NK-92 treated with Interleukin-12 subunit alpha and Interleukin-12 subunit beta, amount 100 ng/mL, for 24 hours (cell line): ENCODE measurements around the gene PRR7.
"Not testable (repeated sequence)": the region's sequence is repeated elsewhere in the genome, so short reads cannot be mapped to it uniquely, and the experiment has no call there.

Experiments
- DNase-seq: peaks from one replicate; lab custom pipeline; 2025; lab: John Stamatoyannopoulos, UW

The PRR7 gene

DNA sequence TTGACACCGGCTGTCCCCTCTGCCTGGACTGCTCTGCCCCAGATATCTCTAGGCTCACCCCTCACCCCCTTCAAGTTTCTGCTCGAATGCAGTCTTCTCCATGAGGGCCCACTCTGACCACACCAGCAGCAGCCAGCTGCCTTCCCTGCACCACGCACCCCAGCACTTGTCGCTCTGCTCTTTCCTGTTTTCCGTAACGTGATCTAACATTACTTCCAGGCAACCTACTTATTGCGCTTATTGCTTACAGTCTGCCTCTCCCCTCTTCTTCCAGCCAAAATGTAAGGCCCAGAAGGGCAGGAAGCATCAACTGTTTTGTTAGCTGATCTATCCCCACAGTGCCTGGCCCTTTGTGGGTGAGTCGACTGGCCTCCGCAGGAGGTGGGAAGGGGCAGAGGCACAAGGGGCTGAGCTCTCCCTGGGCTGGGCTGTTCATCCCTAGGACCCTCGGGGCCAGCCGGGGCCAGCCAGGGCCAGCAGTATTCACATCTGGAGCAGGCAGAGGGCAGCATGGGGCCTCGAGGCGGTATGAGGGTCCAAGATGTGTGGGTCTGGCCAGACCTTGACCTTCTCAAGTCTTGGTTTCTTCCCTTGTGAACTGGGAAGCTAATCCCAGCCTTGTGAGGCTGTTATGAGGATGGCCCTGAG, 38.4 kb downstream of the PRR7 start:
- no peak for DNase-seq

DNA sequence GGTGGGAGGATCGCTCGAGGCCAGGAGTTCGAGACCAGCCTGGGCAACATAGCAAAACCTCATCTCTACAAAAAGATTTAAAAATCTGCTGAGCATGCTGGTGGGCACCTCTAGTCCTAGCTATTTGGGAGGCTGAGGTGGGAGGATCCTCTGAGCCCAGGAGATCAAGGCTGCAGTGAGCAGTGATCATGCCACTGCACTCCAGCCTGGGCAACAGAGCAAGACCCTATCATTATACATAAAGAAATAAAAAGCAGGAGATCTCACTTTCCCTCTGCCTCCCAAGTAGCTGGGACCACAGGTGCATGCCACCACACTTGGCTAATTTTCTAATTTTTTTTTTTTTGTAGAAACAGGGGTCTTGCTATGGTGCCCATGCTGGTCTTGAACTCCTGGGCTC, 39.1 kb downstream of the PRR7 start:
- DNase-seq, result not testable (repeated sequence)

DNA sequence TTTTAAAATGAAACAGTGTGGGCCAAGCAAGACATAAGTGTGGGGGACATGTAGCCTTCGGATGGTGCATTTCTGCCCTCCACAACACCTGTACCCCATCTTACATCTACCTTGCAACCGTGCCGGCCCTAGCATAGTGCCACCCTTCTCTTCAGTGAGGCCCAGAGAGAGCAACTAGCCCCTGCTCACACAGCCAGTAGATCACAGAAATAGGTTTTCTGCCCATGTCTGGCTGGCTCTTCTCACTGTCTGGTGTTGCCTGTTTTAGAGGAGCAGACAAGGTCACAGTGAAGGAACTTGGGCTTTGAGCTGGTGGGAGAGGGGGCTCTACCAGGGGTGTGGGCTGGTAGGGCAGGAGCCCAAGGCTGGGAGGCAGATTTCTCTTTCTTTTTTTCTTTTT, 39.6 kb downstream of the PRR7 start:
- no peak for DNase-seq

DNA sequence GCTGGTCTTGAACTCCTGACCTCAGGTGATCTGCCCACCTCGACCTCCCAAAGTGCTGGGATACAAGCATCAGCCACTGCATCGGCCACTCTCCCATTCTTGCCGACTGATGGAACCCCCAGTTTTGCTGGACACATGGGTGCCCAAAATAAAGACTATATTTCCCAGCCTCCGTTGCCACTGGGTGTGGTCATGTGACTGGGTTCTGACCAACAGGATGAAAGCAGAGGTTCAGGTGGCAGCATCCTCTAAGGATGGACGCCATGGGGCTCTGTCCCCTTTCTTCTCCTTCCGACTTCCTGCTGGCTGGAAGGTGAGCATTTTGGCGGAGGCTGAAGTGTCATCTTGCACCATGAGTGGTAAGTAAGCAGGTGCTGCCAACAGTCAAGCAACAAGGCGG, 40.5 kb downstream of the PRR7 start:
- no peak for DNase-seq

DNA sequence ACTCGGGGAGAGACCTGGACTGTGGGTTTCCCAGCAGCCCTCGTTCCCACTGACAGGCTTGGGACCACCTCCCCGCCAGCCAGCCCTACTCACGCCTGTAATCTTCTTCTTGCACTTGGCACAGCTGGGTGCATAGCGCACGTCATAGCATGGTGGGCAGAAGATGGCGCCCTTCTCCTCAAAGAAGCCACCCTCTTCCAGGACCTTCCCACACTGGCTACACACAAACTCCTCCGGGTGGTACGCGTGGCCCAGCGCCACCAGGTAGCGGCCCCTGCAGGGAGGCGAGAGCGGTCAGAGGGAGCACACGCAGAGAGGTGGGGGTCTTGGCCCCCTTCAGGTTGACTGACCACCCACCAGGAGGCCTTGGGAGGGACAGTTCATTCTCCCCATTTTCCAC, 41.4 kb downstream of the PRR7 start:
- no peak for DNase-seq

DNA sequence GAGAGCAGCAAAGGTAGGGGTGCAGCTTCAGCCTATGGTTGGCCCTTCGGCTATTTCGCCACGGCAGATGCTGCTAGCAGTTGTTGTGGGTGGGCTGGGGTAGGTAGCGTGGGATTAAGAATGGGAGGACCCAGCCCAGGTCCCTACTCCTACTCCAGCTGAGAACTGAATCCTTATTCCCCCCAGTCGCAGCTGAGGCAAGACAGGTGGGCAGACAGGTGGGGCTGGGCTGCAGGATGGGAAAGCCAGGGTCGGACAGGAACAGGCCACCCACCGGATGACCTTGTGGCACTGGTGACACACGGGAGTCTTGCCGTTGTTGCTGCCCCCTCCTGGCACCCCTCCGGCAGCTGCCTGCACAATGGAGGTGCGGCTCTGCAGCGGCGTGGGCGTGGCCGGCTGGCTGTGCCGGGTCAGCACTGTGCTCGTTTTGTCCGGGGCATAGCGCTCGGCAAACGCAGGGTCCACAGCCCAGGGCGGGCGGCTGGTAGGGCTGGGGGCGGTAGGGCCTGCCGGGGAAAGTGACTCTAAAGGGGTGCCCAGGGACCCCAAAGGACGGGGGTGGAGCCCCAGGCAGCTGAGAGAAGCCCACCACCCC, 42.6 kb downstream of the PRR7 start:
- DNase-seq, result no peak

DNA sequence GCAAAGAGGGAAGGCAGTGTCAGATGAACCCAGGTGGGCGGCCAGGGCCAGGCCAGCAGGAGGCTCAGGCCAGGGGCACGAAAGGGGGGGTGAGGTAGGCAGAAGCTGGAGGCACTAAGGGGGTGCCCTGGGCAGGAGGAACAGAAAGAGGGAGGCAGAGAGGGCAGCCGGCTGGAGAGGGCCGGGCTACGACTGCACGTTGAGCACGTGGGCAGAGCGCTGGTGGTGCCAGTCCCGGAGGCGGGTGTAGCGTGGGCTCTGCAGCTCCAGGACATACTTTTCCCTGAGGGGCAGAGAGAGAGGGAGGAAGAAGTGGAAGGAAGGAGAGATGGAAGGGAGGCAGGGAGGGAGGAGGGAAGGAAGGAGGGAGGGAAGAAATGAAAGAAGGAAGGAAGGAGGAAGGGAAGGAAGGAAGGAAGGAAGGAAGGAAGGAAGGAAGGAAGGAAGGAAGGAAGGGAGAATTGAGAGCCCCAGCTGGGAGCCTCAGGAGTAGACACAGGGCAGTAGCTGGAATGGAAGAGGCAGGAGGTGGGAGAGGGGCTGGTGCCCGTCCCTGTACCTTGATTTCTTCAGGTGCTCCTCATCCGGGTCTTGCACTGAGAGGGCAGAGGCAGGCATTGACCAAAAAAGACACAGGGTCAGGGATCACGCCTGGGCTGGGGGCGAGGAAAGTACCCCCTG, 43.8 kb downstream of the PRR7 start:
- no peak for DNase-seq

DNA sequence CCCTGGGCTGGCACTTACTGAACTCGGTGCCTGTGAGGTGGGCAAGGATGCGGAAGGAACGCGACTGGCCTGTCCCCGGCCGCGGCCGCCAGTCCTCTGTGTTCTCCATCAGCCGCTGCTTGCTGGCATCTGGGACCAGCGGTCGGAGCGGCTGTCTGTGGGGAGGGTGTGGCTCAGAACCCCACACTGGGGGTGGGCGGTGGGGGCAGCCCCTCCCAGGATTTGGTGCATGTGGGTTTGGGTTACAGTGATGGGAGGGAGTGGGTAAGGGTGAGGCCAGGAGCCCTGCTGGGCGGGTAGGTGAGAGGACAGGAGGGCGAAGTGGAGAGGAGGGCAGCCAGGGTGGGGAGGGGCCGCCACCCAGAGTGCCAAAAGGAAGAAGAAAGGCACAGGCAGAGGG, 44.4 kb downstream of the PRR7 start:
- no peak for DNase-seq

DNA sequence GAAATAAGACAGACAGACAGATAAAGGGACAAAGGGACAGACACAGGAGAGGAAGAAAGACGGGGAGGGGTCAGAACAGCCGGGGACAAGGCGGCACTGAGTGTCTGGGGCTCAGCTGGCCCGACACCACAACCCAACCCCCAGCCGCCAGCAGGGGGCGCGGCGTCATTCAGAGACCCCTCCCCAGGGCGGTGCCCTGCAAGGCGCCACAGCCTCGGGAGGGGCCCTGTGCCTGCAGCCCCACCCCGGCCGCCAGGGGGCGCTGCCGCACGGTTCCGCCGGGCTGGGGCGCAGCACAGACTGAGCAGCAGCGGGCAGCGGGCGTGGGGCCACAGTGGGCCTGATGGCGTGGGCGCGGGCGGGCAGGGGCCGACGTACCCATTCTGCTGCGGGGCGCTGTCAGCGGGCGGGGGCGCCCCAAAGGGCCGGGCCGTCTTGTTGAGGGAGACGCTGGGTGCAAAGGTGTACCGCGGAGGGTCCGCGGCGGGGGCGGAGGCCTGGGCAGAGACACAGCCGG, 44.9 kb downstream of the PRR7 start:
- no peak for DNase-seq

DNA sequence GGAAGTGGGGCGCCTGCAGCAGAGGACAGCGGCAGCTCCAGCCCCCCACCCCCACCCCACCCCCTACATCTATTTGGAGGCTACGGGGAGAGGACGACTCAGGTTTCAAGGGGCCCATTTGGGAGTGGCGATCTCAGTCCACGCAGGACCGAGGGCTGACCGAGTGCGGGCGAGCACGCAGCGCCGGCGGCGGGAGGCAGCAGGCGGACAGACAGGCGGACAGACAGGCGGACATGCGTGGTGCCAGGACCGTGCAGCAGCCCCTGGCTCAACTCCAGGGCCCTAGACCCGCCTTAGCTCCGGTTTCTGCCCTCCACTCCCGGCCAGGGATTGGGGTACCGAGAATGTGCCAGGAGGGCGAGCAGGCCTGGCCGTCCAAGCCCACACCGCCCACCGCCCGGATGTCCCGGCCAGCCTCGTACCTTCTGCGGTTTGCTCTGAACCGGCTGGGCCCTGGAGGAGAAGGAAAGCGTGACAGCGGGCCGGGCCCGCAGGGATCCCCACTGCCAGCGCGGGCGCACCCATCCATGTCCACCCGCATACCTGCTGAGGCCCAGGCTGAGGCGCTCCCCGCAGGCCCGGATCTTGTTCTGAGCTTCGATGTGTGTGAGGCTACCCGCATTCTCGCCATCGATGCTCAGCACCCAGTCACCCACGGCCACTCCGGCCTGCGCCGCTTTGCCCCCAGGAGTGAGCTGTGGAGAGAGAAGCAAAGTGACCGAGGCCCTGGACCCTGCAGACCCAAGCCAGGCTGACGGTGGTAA, 45.6 kb downstream of the PRR7 start:
- DNase-seq, result no peak

DNA sequence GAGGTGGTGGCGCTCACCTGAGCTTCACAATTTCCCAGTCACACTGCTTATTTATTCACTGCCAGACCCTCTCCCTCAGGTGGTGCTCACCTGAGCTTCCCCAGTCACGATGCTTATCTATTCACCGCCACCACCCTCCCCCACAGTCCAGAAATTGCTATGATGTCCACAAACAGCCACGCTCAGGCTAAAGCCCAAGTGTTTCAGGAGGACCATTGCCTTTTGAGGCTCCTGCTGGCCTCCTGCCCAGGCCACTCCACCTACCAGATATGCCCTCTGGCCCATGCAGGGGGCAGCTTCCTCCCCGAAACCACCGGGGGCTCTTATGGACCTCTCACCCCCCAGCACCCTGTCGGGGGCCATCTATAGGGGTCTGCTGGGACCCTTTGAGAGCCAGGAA, 46.2 kb downstream of the PRR7 start:
- DNase-seq, result no peak

DNA sequence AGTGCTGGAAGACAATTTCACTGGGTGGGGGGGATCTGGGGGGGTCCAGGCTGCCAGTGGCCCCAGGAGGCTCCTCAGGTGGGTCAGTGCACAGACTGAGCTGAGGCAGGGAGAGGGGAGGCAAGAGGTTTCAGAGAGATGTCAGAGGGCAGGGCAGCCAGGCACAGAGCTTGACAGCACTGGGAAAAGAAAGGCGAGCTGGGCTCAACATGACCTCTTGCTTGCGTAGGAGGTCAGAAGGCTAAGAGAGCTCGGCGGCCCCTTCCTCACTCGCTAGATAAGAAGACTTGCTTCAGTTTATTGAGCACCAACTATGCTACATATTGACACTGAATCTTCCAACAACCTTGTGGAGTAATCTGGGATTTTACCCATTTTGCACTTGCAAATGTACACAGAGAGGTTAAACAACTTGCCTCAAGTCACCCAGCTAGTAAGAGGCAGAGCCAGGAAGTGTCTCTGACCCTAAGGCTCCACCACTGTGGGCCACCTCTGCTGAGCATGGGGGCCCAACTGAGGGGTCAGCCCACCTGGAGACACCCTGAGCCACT, 47.3 kb downstream of the PRR7 start:
- DNase-seq, result no peak

DNA sequence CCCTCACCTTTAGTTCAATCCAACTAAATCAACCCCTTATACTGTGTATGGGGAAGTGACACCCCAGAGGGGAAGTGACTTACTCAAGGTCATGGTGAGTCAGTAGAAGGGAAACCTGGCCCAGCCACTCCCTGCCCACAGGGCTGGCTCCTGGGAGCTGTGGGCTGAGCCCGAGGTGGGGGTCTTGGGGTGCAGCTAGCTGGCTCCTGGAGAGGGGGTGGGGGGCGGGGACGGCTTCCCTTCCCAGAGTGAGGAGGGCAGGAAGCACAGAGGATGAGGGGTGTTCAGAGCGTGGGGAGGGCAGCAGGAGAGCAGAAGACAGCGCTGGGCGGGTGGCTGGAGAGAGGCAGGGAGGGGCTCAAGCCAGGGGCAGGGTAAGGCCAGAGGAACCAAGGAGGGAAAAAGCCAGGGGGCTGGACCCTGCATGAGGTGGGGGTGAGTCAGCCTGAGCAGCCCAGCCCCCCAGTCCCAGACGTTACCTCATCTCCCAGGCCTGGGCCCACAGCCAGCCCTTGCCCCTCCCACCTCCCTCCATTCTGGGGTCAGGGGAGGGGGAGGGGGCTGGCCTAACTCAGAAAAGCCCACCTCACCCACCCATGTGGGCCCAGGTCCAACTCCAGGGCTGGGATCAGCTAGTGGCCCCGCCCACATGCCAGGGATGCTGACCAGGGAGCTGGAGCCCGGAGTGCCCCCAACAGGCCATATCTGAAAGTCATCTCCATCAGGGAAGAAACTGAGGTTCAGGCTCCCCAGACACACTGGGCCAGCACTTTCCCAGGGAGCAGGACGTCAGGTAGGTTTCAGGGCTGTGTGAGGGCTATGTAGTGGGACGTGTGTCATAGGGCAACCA, 48.0 kb downstream of the PRR7 start:
- peak; percentile 55 for DNase-seq

DNA sequence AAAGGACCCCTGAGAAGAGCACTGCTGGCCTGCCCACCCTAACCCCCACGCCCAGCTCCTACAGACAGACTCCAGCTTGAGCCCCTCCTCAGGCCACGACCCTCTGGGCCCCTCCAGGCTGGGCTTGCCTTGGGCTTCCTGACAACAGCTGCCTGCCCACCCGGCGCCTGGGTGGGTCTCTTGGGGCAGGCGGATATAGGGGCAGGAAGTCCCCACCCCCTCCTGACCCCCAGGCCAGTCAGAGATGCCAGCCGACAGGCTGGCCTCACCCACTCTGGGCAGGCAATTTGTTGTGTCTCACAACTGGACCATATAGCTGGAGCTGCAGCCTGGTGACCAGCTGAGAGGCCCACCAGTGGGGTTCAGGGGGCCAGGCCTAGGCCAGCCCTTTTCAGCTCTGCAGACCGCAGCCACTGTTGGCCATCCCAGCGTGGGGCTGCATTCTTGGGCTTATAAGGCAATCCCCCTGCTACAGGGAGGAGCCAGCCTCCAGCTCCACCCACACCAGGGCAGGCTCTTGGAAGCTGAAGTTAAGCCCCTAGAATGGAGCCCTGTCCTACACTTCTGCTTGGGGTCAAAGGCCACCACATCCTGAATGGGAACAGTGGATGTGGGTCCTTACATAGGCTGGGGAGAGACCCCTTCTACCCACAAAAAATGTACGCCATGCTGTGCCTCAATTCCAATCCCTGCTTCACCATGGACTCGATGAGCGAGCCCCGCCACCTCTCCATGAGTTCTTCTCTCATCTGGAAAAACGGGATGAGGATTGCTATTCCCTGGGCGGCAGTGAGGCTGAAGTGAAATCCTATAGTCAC, 48.8 kb downstream of the PRR7 start:
- no peak for DNase-seq

DNA sequence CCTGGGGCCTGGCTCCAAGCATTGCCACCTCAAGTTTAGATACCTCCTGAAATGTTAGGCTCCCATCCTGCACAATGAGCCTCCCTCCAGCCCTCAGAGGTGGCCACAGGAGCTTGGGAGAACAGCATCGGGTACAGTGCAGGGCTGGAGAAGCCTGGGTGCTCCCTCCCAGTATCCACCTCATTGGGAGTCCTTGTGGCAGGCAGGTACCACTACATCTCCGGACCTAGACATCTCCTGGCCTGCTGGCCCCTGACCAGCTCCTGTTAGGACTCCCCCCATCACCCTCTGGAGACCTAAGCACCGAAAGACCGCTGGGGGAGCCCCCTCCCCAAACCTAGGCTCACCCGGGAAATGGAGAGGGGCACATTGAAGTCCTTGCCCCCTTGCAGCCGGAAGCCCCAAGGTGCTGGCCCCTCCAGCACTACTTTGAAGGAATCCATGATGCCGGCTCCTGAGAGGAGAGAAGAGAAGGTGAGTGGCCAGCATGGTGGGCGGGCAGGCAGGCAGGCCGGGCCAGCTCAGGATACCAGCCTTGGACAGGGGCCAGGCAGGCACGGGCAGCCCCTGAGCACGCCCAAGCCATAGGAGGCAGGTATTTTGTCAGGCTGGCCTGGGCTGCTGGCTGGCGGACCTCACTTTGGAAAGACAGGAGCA, 49.6 kb downstream of the PRR7 start:
- no peak for DNase-seq

DNA sequence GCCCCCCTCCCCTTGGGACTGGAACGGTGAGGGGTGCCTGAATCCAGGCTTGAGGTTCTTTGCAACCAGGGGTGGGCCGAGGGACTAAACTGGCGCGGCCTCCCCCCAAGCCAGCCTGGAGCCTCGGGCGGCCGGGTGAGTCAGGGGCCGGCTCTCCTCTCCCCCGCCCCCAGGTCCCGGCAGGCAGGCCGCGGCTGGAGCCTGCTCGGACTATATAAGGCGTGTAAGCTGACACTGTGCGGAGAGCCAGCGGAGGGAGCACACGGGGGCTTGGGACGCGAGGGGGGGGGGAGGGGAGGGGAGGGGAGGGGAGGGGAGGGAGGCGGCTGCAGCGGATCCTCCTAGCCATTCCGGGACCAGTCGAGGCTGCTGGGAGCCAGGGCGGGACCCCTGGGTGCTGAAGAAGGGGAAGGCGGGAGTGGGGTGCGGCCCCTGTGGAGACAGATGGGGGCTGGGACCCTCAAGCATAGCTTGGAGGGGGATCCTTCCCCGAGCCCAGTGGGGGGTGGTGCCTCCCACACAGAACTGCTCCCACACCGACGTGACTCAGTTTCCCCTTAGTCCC, 50.2 kb downstream of the PRR7 start:
- DNase-seq, result no peak

DNA sequence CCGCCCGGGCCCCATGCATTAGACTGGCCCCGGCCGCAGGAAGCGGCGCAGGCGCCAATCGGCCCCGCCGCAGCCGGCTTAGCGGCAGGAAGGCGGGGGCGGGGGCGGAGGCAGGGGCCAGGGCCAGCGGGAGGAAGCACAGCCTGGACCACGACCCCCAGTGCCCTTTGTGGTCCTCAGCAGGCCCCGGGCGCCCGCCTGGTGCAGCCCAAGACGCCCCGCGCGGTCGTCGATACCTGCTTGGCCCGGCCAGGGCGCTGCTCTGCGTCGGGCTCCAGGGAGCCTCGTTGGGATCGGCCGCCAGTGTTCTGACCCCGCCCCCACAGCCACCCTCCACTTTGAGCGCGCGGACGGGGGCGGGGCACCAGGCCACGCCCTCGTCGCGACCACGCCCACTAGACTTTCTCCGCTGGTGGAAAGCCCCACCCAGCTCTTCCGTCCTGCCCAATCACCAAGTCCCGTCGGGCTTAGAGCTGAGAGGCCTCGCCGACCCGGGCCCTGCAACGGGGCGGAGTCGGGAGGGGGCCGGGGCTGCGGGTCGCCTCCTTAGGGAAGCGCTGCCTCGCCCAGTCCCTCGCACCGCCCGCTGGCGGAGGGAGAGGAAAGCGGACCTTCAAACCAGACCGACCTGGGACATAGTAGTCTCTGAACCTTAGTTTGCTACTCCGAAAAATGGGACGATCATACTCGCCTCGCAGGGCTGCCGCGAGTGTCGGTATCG, 50.8 kb downstream of the PRR7 start, which contains the start of gene PDLIM7:
Gene PDLIM7 (minus strand): TSS at position 313 of the 721 bp plus-strand sequence. CDS start 1,092 bp downstream, outside the sequence.
- peak; percentile 41 for DNase-seq

DNA sequence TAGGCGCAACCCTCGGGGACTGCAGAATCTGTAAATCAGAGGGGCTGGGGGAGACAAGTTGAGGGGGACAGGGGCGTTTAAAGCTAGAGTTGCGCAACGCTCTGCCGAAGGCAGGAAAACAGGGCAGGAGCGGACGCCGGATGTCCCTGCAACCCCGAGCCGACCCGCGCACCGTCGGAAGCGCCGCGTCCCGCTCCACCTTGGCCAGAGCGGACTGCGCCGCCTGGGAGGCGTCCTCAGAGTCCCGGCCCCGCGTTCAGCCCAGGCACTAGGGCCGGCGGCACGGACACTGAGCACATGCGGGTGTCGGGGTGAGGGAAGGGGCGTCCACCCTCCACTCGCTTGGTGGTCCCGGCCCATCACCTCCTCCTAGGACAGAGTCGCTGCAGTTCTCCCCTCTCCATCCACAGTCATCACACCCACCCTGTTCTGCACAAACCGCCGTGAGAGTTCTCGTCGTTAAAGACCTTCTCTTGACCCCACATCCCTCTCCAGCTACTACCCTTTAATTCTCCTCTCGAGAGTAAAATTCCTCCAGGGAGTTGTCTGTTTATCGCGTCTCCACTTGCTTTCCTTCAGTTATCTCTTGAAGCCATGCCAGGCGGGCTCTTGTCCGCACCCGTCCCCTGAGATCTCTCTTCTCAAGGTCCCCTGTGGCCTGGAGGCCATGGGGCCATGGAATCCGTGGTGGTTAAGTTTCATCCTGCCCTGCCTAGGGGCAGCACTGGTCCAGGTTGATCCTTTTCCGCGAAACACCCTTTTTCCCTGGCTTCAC, 51.6 kb downstream of the PRR7 start:
- no peak for DNase-seq
